Skeletal muscle satellite cell (primary cell): ENCODE data around the gene ZNF609.

Experiments
- H3K27me3 ChIP-seq: 2 replicates; pipeline ENCODE4 v1.7.0; 2013; ENCODE audit warnings: low read length; ENCODE audit not compliant: control insufficient read depth, insufficient read depth
- H3K36me3 ChIP-seq: 2 replicates; pipeline ENCODE4 v1.7.0; 2013; ENCODE audit warnings: mild to moderate bottlenecking, control low read depth, low read length; ENCODE audit not compliant: insufficient read depth
- H3K4me1 ChIP-seq: 2 replicates; pipeline ENCODE4 v1.7.0; 2013; ENCODE audit warnings: low read length; ENCODE audit not compliant: control insufficient read depth, insufficient read depth
- H3K4me2 ChIP-seq: 2 replicates; pipeline ENCODE4 v1.7.0; 2013; ENCODE audit warnings: mild to moderate bottlenecking, low read length
- H3K4me3 ChIP-seq: 2 replicates; pipeline ENCODE4 v1.7.0; 2013; ENCODE audit warnings: low read length
- H3K9ac ChIP-seq: 2 replicates; pipeline ENCODE4 v1.7.0; 2013; ENCODE audit warnings: mild to moderate bottlenecking, low read depth, low read length, moderate library complexity
- H3K9me3 ChIP-seq: replicated peaks from 2 replicates; pipeline ENCODE4 v1.7.0; 2013; ENCODE audit warnings: mild to moderate bottlenecking, control low read depth, low read length

The ZNF609 gene

GRCh38 chr15:64552281-64552948 lies 92.0 kb downstream of the ZNF609 start:
- no peaks in the 10 kb centered on the region for H3K36me3 ChIP-seq
- H3K4me1 ChIP-seq, result no peaks in the 10 kb centered on the region

GRCh38 chr15:64558460-64559179 lies 98.2 kb downstream of the ZNF609 start:
- no peaks in the 10 kb centered on the region for H3K36me3 ChIP-seq
- H3K9ac ChIP-seq, result no peak overlapping the region
- no peaks in the 10 kb centered on the region for H3K27me3 ChIP-seq
- H3K4me2 ChIP-seq, result no peak overlapping the region
- no peaks in the 10 kb centered on the region for H3K9me3 ChIP-seq
- peaks cover 11% of the 10 kb centered on the region for H3K4me1 ChIP-seq
- no peak overlapping the region for H3K4me3 ChIP-seq

More at GRCh38 chr15:64552281-64552948, 92.0 kb downstream of the ZNF609 start:
- Histone ChIP-seq H3K4me3 (no peak overlapping the region), H3K9ac (no peak overlapping the region), H3K4me2 (no peak overlapping the region), H3K27me3 (no peaks in the 10 kb centered on the region), H3K9me3 (no peaks in the 10 kb centered on the region)

GRCh38 chr15:64559243-64559642 lies 98.9 kb downstream of the ZNF609 start:
- no peaks in the 10 kb centered on the region for H3K27me3 ChIP-seq
- H3K4me2 ChIP-seq, result no peak overlapping the region
- peaks cover 11% of the 10 kb centered on the region for H3K4me1 ChIP-seq
- no peaks in the 10 kb centered on the region for H3K9me3 ChIP-seq
- H3K4me3 ChIP-seq, result no peak overlapping the region
- H3K36me3 ChIP-seq, result no peaks in the 10 kb centered on the region
- H3K9ac ChIP-seq, result no peak overlapping the region

GRCh38 chr15:64560501-64560900 lies 100.1 kb downstream of the ZNF609 start:
- Histone ChIP-seq H3K27me3 (no peaks in the 10 kb centered on the region), H3K9me3 (no peaks in the 10 kb centered on the region), H3K4me3 (no peak overlapping the region), H3K9ac (no peak overlapping the region), H3K4me1 (peaks cover 11% of the 10 kb centered on the region), H3K36me3 (no peaks in the 10 kb centered on the region), H3K4me2 (no peak overlapping the region)

- H3K4me1 ChIP-seq, result peaks cover 11% of the 10 kb centered on the region
- no peaks in the 10 kb centered on the region for H3K27me3 ChIP-seq
- no peaks in the 10 kb centered on the region for H3K9me3 ChIP-seq
- H3K4me2 ChIP-seq, result no peak overlapping the region
- no peaks in the 10 kb centered on the region for H3K36me3 ChIP-seq
- no peak overlapping the region for H3K9ac ChIP-seq
- H3K4me3 ChIP-seq, result no peak overlapping the region
Observed at GRCh38 chr15:64560998-64561397, 100.6 kb downstream of the ZNF609 start.

- Histone ChIP-seq H3K4me3 (no peak overlapping the region), H3K4me1 (peaks cover 17% of the 10 kb centered on the region), H3K36me3 (no peaks in the 10 kb centered on the region), H3K27me3 (no peaks in the 10 kb centered on the region), H3K4me2 (no peak overlapping the region), H3K9ac (no peak overlapping the region), H3K9me3 (no peaks in the 10 kb centered on the region)
Observed at GRCh38 chr15:64562003-64562640, 101.7 kb downstream of the ZNF609 start.

GRCh38 chr15:64566102-64566501 lies 105.7 kb downstream of the ZNF609 start:
- H3K4me3 ChIP-seq, result no peak overlapping the region
- no peak overlapping the region for H3K4me2 ChIP-seq
- H3K4me1 ChIP-seq, result peaks cover 6% of the 10 kb centered on the region
- no peaks in the 10 kb centered on the region for H3K9me3 ChIP-seq
- no peak overlapping the region for H3K9ac ChIP-seq
- peaks cover 4% of the 10 kb centered on the region for H3K36me3 ChIP-seq
- no peaks in the 10 kb centered on the region for H3K27me3 ChIP-seq

- peaks cover 4% of the 10 kb centered on the region for H3K36me3 ChIP-seq
- no peaks in the 10 kb centered on the region for H3K9me3 ChIP-seq
- no peak overlapping the region for H3K4me3 ChIP-seq
- no peaks in the 10 kb centered on the region for H3K27me3 ChIP-seq
- H3K4me1 ChIP-seq, result peaks cover 6% of the 10 kb centered on the region
- no peak overlapping the region for H3K4me2 ChIP-seq
- no peak overlapping the region for H3K9ac ChIP-seq
Observed at GRCh38 chr15:64566629-64567427, 106.5 kb downstream of the ZNF609 start.

GRCh38 chr15:64568765-64569164 lies 108.4 kb downstream of the ZNF609 start:
- H3K36me3 ChIP-seq, result peaks cover 4% of the 10 kb centered on the region
- no peak overlapping the region for H3K9ac ChIP-seq
- no peaks in the 10 kb centered on the region for H3K27me3 ChIP-seq
- no peak overlapping the region for H3K4me2 ChIP-seq
- no peak overlapping the region for H3K4me3 ChIP-seq
- H3K4me1 ChIP-seq, result peaks cover 6% of the 10 kb centered on the region
- no peaks in the 10 kb centered on the region for H3K9me3 ChIP-seq

- Histone ChIP-seq H3K9me3 (no peaks in the 10 kb centered on the region), H3K4me2 (no peak overlapping the region), H3K4me3 (no peak overlapping the region), H3K4me1 (peaks cover 8% of the 10 kb centered on the region), H3K27me3 (no peaks in the 10 kb centered on the region), H3K9ac (no peak overlapping the region), H3K36me3 (peaks cover 4% of the 10 kb centered on the region)
Observed at GRCh38 chr15:64571857-64572291, 111.5 kb downstream of the ZNF609 start.

GRCh38 chr15:64572856-64573255 lies 112.5 kb downstream of the ZNF609 start:
- Histone ChIP-seq H3K27me3 (no peaks in the 10 kb centered on the region), H3K4me2 (no peak overlapping the region), H3K36me3 (peaks cover 3% of the 10 kb centered on the region), H3K4me3 (no peak overlapping the region), H3K4me1 (peaks cover 8% of the 10 kb centered on the region), H3K9ac (no peak overlapping the region), H3K9me3 (no peaks in the 10 kb centered on the region)
